Kidney (tissue), 14 donors: ENCODE data around the gene OR9A2. TPM values are rescaled to one million over a fixed set of nuclear protein-coding genes. Genes with fewer than 3 reads are reported as not detected.

Experiments
- DNase-seq, 5 donors: peaks; one replicate each; pipeline ENCODE4 v3.0.0-alpha.2; 2013 to 2020
- FAIRE-seq: peaks from 2 replicates; lab custom pipeline; 2012; peaks lifted over from hg19 to GRCh38; lab: Jason Lieb, UNC
- H3K27ac ChIP-seq, 2 donors: one replicate each; pipeline ENCODE4 v1.7.0; 2013; ENCODE audit warnings: low read depth in 2 of 2, low read length in 2 of 2, inconsistent platforms in 1 of 2
- H3K27me3 ChIP-seq: one replicate; pipeline ENCODE4 v1.7.1; 2013; ENCODE audit warnings: low read length, inconsistent platforms; ENCODE audit not compliant: control insufficient read depth, insufficient read depth
- H3K36me3 ChIP-seq, 3 donors: one replicate each; pipeline versions ENCODE4 v1.7.0 to v1.7.1; 2013; ENCODE audit warnings: low read length in 3 of 3, control low read depth in 1 of 3, inconsistent platforms in 1 of 3; ENCODE audit not compliant: insufficient read depth in 3 of 3, control insufficient read depth in 2 of 3
- H3K4me1 ChIP-seq, 3 donors: one replicate each; pipeline versions ENCODE4 v1.7.0 to v1.7.1; 2013; ENCODE audit warnings: low read length in 3 of 3, inconsistent platforms in 1 of 3, low read depth in 1 of 3; ENCODE audit not compliant: control insufficient read depth in 2 of 3, insufficient read depth in 2 of 3
- H3K4me3 ChIP-seq, 3 donors: one replicate each; pipeline versions ENCODE4 v1.7.0 to v1.8.1; 2013; ENCODE audit warnings: low read length in 3 of 3, control low read depth in 1 of 3, inconsistent platforms in 1 of 3
- H3K9ac ChIP-seq, 3 donors: one replicate each; pipeline versions ENCODE4 v1.7.0 to v1.7.1; 2013; ENCODE audit warnings: low read length in 3 of 3, control low read depth in 1 of 3, inconsistent platforms in 1 of 3
- H3K9me3 ChIP-seq, 3 donors: one replicate each; pipeline versions ENCODE4 v1.7.0 to v1.7.1; 2013; ENCODE audit warnings: low read length in 3 of 3, control low read depth in 1 of 3, inconsistent platforms in 1 of 3; ENCODE audit not compliant: control insufficient read depth in 2 of 3, insufficient read depth in 1 of 3
- CTCF ChIP-seq: IDR thresholded peaks from 3 replicates; pipeline ENCODE4 v1.5.1; 2012; ENCODE audit warnings: mild to moderate bottlenecking, moderate library complexity, borderline replicate concordance; ENCODE audit not compliant: insufficient read depth; ENCODE audit errors: extremely low read depth
- intact Hi-C: fragments of 100-400 bp; cut with DNase I; formaldehyde crosslinking; loops from one replicate; pipeline ENCODE4 v1.11.1; 2022
- polyA plus RNA-seq: library from polyadenylated mRNA; stranded (reverse); fragments of 350-450 nt; fragmentation: Illumina TruSeq; extraction: RNeasy Lipid Tissue Mini Kit (QIAGEN cat#74804); gene quantifications from one replicate; pipeline ENCODE4 v1.2.3, GENCODE V29; 2014; ENCODE audit warnings: low read depth, low replicate concordance; ENCODE audit not compliant: insufficient read depth
- total RNA-seq: library from RNA; stranded (reverse); fragmentation: NEBNext Ultra II Directional; extraction: Animal tissue kit (Norgen Biotek cat#: 25700); gene quantifications from one replicate; pipeline ENCODE4 v1.2.1, GENCODE V29; 2021
- donor health status: control.
- donor health status: control.
- donor health status: control.
- donor health status: control.
- donor health status: control.
- donor health status: DM: yes; HTN: yes; CAD: no.
- donor health status: Normal renal cell carcinoma (clear cell type).

OR9A2 gene
- total and polyA plus RNA-seq, 2 donors from 2014 or later: not detected

- Histone ChIP-seq H3K9me3 (no peaks in the 10 kb centered on the region), H3K27me3 (no peaks in the 10 kb centered on the region), H3K4me3 (no peak overlapping the region), H3K4me1 (no peaks in the 10 kb centered on the region), H3K36me3 (no peaks in the 10 kb centered on the region), H3K9ac (no peak overlapping the region), H3K27ac (no peak overlapping the region)
- FAIRE-seq (no peak), DNase-seq (no peak)
- no peak for TF ChIP-seq CTCF
- intact Hi-C loops: no loop called here
These were observed 21.9 kb upstream of the OR9A2 start for GRCh38 chr7:143048827-143049226.

GRCh38 chr7:143047326-143047725, 20.4 kb upstream of the OR9A2 start:
- FAIRE-seq: no peak
- H3K9me3 ChIP-seq: no peaks in the 10 kb centered on the region
- H3K27ac ChIP-seq: no peak overlapping the region
- H3K36me3 ChIP-seq: no peaks in the 10 kb centered on the region
- TF ChIP-seq CTCF: no peak
- no peak overlapping the region for H3K4me3 ChIP-seq
- no peak for DNase-seq
- H3K4me1 ChIP-seq: no peaks in the 10 kb centered on the region
- intact Hi-C loops: no loop called here
- H3K27me3 ChIP-seq: no peaks in the 10 kb centered on the region
- H3K9ac ChIP-seq: no peak overlapping the region

- intact Hi-C loops: no loop called here
- no peak for FAIRE-seq
- Histone ChIP-seq H3K9ac (no peak overlapping the region), H3K9me3 (no peaks in the 10 kb centered on the region), H3K4me3 (no peak overlapping the region), H3K27ac (no peak overlapping the region), H3K36me3 (no peaks in the 10 kb centered on the region), H3K4me1 (no peaks in the 10 kb centered on the region), H3K27me3 (no peaks in the 10 kb centered on the region)
- TF ChIP-seq CTCF: no peak
- no peak for DNase-seq
These were observed 19.5 kb upstream of the OR9A2 start for GRCh38 chr7:143046426-143046851.

GRCh38 chr7:143043391-143043790, 16.5 kb upstream of the OR9A2 start:
- DNase-seq (no peak), FAIRE-seq (no peak)
- no peaks in the 10 kb centered on the region for H3K4me1 ChIP-seq

More at GRCh38 chr7:143043391-143043790, 16.5 kb upstream of the OR9A2 start:
- H3K4me3 ChIP-seq: no peak overlapping the region
- no peak overlapping the region for H3K9ac ChIP-seq
- no peaks in the 10 kb centered on the region for H3K27me3 ChIP-seq
- TF ChIP-seq CTCF: no peak
- H3K9me3 ChIP-seq: no peaks in the 10 kb centered on the region
- H3K27ac ChIP-seq: no peak overlapping the region
- intact Hi-C loops: no loop called here
- no peaks in the 10 kb centered on the region for H3K36me3 ChIP-seq
